Lower leg skin (tissue), 3 donors: ENCODE measurements around the gene OGFOD1.

Experiments used
- CTCF ChIP-seq, 3 donors: fragments of 450-650 bp; IDR thresholded peaks; one replicate each; pipeline ENCODE4 v1.5.1; 2016; ENCODE audit warnings: antibody characterized with exemption in 3 of 3, mild to moderate bottlenecking in 3 of 3, moderate library complexity in 2 of 3
- POLR2A ChIP-seq, 2 donors: fragments of 450-650 bp; IDR thresholded peaks; one replicate each; pipeline ENCODE4 v1.6.1; 2016 to 2017; ENCODE audit warnings: antibody characterized with exemption in 2 of 2, mild to moderate bottlenecking in 1 of 2, moderate library complexity in 1 of 2

- no peak for TF ChIP-seq CTCF (IDR thresholded peaks at IDR 0.05)
- TF ChIP-seq POLR2A (IDR thresholded peaks at IDR 0.05): no peak
Observed at GRCh38 chr16:56488035-56488434, 36.7 kb downstream of the OGFOD1 start.
